Activated CD4-positive, alpha-beta T cell treated with anti-CD3 and anti-CD28 coated beads, Interleukin-2, amount 10 ng/mL, durations not matched to agents 7 days and 5 days (primary cell): ENCODE data around the gene ZNF467. TPM values are rescaled to one million over a fixed set of nuclear protein-coding genes. Genes with fewer than 3 reads are reported as not detected.

Source experiments
- total RNA-seq, 2 experiments: library from RNA; stranded (reverse); gene quantifications; one replicate each; pipeline ENCODE4 v1.2.3, GENCODE V29; 2021

The ZNF467 gene
- total RNA-seq, 2 experiments from 2014 or later, result 0.15 to 0.32 TPM

Other genes with a start within 250 kb of the ZNF467 start
- 10 to 100 TPM; 31.3 to 35.8 TPM for gene ZNF862, start 64.8 kb upstream of the ZNF467 start, total RNA-seq
- 10 to 100 TPM; 69.0 to 76.1 TPM for gene ATP6V0E2, start 100.4 kb upstream of the ZNF467 start, total RNA-seq